ENCODE data around the gene THOC2. TPM values are rescaled to one million over a fixed set of nuclear protein-coding genes. Genes with fewer than 3 reads are reported as not detected.

The THOC2 gene
- total RNA-seq, 4 donors from 2014 or later: 84.5 to 139 (median 123) TPM

- Histone ChIP-seq H3K4me3 (no peak overlapping the region), H3K9me3 (no peaks in the 10 kb centered on the region), H3K27me3 (no peaks in the 10 kb centered on the region), H3K27ac (no peak overlapping the region), H3K36me3 (no peaks in the 10 kb centered on the region), H3K4me1 (no peaks in the 10 kb centered on the region)
- ATAC-seq: no peak
- no peak for TF ChIP-seq CTCF (IDR thresholded peaks at IDR 0.05)
- no peak for TF ChIP-seq POLR2AphosphoS5 (IDR thresholded peaks at IDR 0.05)
- no peak for TF ChIP-seq EP300 (IDR thresholded peaks at IDR 0.05)
- TF ChIP-seq POLR2A (IDR thresholded peaks at IDR 0.05): no peak
- WGBS, 2 donors (ENCODE audit: low coverage in 1 of 2): 81 to 94% methylated on average over 3 to 4 of the region's 4 CpGs
These were observed 169.7 kb downstream of the THOC2 start for GRCh38 chrX:123563167-123563566.

- no peaks in the 10 kb centered on the region for H3K36me3 ChIP-seq
- 89 to 95% methylated on average over 2 to 4 of the region's 32 CpGs for WGBS, 2 donors (ENCODE audit: low coverage in 1 of 2)
- H3K9me3 ChIP-seq: no peaks in the 10 kb centered on the region
- TF ChIP-seq POLR2AphosphoS5 (IDR thresholded peaks at IDR 0.05) (no peak), EP300 (IDR thresholded peaks at IDR 0.05) (no peak), POLR2A (IDR thresholded peaks at IDR 0.05) (no peak), CTCF (IDR thresholded peaks at IDR 0.05) (no peak)
- H3K4me3 ChIP-seq: no peak overlapping the region
- H3K27ac ChIP-seq: no peak overlapping the region
- no peak for ATAC-seq
- no peaks in the 10 kb centered on the region for H3K27me3 ChIP-seq
- H3K4me1 ChIP-seq: no peaks in the 10 kb centered on the region
These were observed 170.3 kb downstream of the THOC2 start for GRCh38 chrX:123562342-123563146.

GRCh38 chrX:123561439-123562215 is 171.2 kb downstream of the THOC2 start:
- no peak for TF ChIP-seq POLR2AphosphoS5 (IDR thresholded peaks at IDR 0.05)
- ATAC-seq: no peak
- Histone ChIP-seq H3K4me3 (no peak overlapping the region), H3K36me3 (no peaks in the 10 kb centered on the region), H3K27ac (no peak overlapping the region), H3K4me1 (no peaks in the 10 kb centered on the region), H3K27me3 (no peaks in the 10 kb centered on the region), H3K9me3 (no peaks in the 10 kb centered on the region)
- 90% methylated on average over 2 of the region's 28 CpGs; no CpG with 5 or more reads in 1 of the 2 donors for WGBS, 2 donors (ENCODE audit: low coverage in 1 of 2)

GRCh38 chrX:123550829-123551228 is 182.0 kb downstream of the THOC2 start:
- no peak for ATAC-seq
- H3K27ac ChIP-seq: no peak overlapping the region
- H3K36me3 ChIP-seq: no peaks in the 10 kb centered on the region
- H3K9me3 ChIP-seq: no peaks in the 10 kb centered on the region
- TF ChIP-seq POLR2AphosphoS5 (IDR thresholded peaks at IDR 0.05) (no peak), EP300 (IDR thresholded peaks at IDR 0.05) (no peak), CTCF (IDR thresholded peaks at IDR 0.05) (no peak), POLR2A (IDR thresholded peaks at IDR 0.05) (no peak)
- WGBS, 2 donors (ENCODE audit: low coverage in 1 of 2): 88 to 100% methylated on average over 1 of the region's 1 CpG
- no peak overlapping the region for H3K4me3 ChIP-seq
- no peaks in the 10 kb centered on the region for H3K4me1 ChIP-seq
- no peaks in the 10 kb centered on the region for H3K27me3 ChIP-seq

Small RNAs within 50 kb of the gene (small RNA-seq; reads per million reads assigned to genes)
- gene AL030996.1: 0 reads per million in 4 donors
- gene RNU7-69P: 0 reads per million in 4 donors

Other genes with a start within 250 kb of the THOC2 start
- 10 to 100 TPM; 34.5 to 50.4 (median 42.9) TPM for gene XIAP, start 127.0 kb upstream of the THOC2 start, total RNA-seq
- 100 to 1,000 TPM in 1 of 4 donors, 10 to 100 TPM in 3; 79.2 to 131 (median 88.3) TPM for gene STAG2, start 228.7 kb upstream of the THOC2 start, total RNA-seq